GM19455 (cell line): ENCODE measurements around the gene C12orf42.
"Not testable (repeated sequence)": the region's sequence is repeated elsewhere in the genome, so short reads cannot be mapped to it uniquely, and the experiment has no call there.

Experiments
- ATAC-seq: cut with Tn5 transposase; IDR thresholded peaks from one replicate; pipeline ENCODE4 v1.9.1; 2021; ENCODE audit not compliant: unreplicated experiment

The C12orf42 gene

GRCh38 chr12:103425674-103426073 is 70.1 kb downstream of the C12orf42 start:
- not testable (repeated sequence) for ATAC-seq

DNA sequence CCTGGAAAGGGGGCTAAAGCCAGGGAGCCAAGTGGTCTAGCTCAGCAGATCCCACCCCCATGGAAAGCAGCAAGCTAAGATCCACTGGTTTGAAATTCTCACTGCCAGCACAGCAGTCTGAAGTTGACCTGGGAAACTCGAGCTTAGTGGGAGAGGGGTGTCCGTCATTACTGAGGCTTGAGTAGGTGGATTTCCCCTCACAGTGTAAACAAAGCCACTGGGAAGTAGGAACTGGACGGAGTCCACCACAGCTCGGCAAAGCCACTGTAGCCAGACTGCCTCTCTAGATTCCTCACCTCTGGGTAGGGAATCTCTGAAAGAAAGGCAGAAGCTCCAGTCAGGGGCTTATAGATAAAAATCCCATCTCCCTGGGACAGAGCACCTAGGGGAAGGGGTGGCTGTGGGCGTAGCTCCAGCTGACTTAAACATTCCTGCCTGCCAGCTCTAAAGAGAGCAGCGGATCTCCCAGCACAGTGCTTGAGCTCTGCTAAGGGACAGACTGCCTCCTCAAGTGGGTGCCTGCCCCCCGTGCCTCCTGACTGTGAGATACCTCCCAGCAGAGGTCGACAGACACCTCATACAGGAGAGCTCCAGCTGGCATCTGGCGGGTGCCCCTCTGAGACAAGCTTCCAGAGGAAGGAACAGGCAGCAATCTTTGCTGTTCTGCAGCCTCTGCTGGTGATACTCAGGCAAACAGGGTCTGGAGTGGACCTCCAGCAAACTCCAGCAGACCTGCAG is 70.8 kb downstream of the C12orf42 start:
- not testable (repeated sequence) for ATAC-seq

- no peak for ATAC-seq
These were observed 72.3 kb downstream of the C12orf42 start for GRCh38 chr12:103423516-103423910.

GRCh38 chr12:103422746-103423515 is 72.8 kb downstream of the C12orf42 start:
- no peak for ATAC-seq

GRCh38 chr12:103422328-103422727 is 73.4 kb downstream of the C12orf42 start:
- ATAC-seq: no peak

GRCh38 chr12:103421402-103421801 is 74.4 kb downstream of the C12orf42 start:
- ATAC-seq: no peak

DNA sequence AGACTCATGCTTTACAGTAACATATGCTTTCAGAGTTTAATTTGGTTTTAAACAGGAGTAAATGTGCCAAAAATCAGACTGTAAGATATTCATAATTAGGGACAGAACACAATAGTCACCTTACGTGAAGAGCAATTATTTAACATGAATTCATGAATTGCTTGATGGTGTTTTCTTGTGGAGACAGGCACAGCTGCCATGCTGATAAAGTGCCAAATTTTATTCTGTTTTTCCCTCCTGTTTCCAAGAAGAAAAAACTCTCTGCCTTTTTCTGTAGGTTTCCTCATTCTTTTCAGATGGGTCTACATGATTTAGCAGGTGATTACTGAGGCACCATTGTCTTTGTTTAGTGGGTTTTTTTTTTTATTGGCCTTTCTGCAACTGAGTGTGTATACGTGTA is 80.1 kb downstream of the C12orf42 start:
- no peak for ATAC-seq

DNA sequence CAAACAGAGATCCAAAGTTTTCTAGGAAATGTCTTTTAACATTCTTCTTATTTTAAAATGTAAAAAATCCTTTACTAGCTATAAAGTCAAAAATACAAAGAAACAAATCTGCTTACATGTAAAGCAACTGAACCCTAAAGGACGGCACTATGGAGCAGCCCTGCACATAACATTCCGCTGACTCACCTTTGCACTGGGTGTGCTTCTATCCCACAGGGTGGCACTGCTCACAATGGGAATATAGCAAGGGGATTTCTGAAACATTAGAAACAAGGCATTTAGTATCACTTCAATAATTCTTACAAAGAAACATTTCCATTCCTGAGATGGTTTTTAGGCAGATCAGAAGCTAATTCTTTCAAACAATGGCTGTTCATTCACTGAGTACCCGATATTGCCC is 94.3 kb downstream of the C12orf42 start:
- ATAC-seq: no peak

GRCh38 chr12:103399986-103400385 is 95.8 kb downstream of the C12orf42 start:
- ATAC-seq: no peak

- no peak for ATAC-seq
These were observed 98.2 kb downstream of the C12orf42 start for GRCh38 chr12:103397536-103397935.

GRCh38 chr12:103392722-103393121 is 103.0 kb downstream of the C12orf42 start:
- peak; percentile 93 for ATAC-seq

GRCh38 chr12:103391103-103391502 is 104.7 kb downstream of the C12orf42 start:
- ATAC-seq: no peak

DNA sequence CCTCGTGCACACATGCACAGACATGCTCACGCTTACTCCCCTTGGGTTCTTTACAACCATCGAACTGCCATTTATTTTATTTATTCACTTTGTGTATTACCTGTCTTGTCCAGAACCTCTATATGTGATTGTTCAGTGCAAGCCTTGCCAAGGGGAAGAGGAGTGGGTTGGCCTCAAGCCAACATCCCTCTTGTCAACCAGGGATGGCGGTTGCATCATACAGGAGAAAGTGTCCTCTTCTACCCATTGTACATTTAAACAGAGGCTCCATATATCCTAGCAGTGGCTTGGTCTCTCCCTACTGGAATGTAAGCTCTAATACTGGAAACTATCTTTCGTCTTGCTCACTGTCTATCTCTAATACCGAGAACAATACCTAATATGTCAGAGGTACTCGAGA is 108.4 kb downstream of the C12orf42 start:
- no peak for ATAC-seq

- no peak for ATAC-seq
These were observed 109.3 kb downstream of the C12orf42 start for GRCh38 chr12:103386451-103386850.

DNA sequence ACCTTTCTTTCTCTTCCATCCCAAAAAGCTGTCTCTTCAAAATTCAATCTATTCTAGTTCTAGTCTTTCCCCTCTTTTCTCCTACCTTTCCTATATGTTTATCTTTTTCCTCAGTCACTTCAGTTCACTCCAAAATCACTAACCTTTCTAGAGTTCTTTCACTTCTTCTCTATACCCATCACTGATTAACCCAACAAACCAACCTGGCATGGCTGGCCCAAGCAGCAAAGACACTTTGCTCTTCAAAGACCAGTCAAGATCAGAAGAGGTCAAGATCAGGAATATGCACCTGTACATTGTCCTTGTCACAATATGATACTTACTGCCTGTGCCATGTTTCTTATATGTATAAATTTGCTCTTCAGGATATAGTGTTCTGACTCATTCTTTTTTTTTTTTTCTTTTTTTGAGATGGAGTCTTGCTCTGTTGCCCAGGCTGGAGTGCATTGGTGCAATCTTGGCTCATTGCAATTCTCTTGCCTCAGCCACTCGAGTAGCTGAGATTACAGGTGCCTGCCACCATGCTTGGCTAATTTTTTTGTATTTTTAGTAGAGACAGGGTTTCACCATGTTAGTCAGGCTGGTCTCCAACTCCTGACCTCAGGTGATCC is 112.9 kb downstream of the C12orf42 start:
- ATAC-seq: no peak

DNA sequence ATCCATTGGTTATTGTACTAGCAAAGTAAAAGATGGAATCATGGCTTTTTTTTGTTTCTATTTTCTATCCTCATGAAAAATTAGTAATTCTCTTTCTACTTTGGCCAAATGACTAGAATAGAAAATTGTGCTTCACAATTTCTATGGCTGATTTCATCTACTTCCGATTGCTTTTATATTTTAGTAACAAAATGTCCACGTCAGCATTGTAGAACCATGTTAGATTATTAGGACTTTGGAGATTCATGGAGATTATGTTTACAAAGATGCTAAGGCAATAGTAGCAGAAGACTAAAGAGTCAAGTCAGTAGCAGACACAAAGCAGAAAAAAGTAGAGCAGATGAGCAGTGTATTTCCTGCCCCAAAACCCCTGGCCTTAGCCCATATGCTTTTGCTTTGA is 113.6 kb downstream of the C12orf42 start:
- ATAC-seq: no peak

- ATAC-seq: no peak
These were observed 116.1 kb downstream of the C12orf42 start for GRCh38 chr12:103379670-103380069.

- no peak for ATAC-seq
These were observed 122.7 kb downstream of the C12orf42 start for GRCh38 chr12:103373088-103373523.

GRCh38 chr12:103369929-103370328 is 125.8 kb downstream of the C12orf42 start:
- peak; percentile 82 for ATAC-seq

GRCh38 chr12:103368167-103368566 is 127.6 kb downstream of the C12orf42 start:
- ATAC-seq: no peak

- no peak for ATAC-seq
These were observed 141.4 kb downstream of the C12orf42 start for GRCh38 chr12:103354403-103354802.

DNA sequence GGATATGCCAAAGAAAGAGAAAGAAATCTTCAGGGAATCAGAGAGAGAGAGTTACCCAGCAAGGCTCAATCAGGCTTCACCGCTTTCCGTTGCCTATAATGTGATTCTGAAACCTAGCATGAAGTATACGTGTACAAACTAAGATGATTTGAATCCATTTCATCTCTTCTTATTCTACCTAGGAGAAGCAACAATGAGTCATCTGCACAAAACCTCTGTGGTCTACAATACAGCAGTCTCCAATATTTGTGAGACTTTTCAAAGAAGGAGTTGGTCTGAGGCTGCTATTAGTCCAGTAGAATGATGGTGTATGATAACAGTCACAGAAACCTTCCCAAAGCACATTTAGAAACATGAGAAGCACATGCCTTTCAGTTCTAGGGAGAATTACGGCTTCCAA is 141.9 kb downstream of the C12orf42 start:
- ATAC-seq: no peak
